ENCODE data around the gene AADACL4.

AADACL4 gene

DNA sequence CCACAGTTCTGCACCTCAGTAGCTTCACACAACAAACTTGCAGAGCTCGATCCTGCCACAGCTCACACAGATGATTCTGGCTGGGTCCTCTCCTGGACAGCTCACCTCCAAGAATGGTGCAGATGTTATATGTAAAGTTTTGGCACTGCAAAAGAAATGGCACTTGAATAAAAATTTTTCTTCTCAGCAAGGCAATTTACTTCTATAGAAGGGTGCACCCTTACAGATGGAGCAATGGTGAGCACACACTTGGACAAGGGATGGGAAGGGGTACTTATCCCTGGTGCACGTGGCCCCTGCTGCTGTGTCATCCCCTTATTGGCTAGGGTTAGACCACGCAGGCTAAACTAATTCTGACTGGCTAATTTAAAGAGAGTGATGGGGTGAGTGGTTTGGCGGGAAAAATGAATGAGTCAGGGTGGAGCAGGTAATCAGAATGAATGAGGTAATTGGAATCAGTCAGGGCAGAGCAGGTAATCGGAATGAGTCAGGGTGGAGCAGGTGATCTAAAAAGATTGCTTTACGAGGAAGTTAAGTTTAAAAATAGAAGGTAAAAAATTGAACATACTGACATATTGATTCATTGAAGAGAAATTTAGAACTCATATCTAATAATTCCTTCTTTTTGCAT, 60.1 kb downstream of the AADACL4 start:
- Histone ChIP-seq H3K79me2 (ENCODE audit: control insufficient read depth, insufficient read depth, low read length) (no peaks in the 10 kb centered on the region), H3K4me1 (ENCODE audit: control insufficient read depth, low read depth, low read length) (no peaks in the 10 kb centered on the region), H4K8ac (ENCODE audit: low read depth, low read length) (no peak overlapping the region), H4K5ac (ENCODE audit: low read length) (no peak overlapping the region), H3K4ac (ENCODE audit: low read depth, low read length) (no peak overlapping the region), H3K9ac (ENCODE audit: low read length) (no peak overlapping the region), H3K27me3 (ENCODE audit: insufficient read depth, low read length, poor library complexity) (no peaks in the 10 kb centered on the region), H3K79me1 (ENCODE audit: low read length) (no peaks in the 10 kb centered on the region), H3K56ac (ENCODE audit: low read length) (no peak overlapping the region), H3K4me2 (ENCODE audit: low read length) (no peak overlapping the region), H2AK5ac (ENCODE audit: low read length) (no peak overlapping the region), H2BK5ac (ENCODE audit: low read length) (no peak overlapping the region), H2BK15ac (replicated peaks; ENCODE audit: low read depth) (no peak overlapping the region), H3K18ac (ENCODE audit: low read length) (no peak overlapping the region), H3K36me3 (ENCODE audit: control insufficient read depth, insufficient read depth, low read length) (no peaks in the 10 kb centered on the region), H3K23ac (ENCODE audit: low read length) (no peak overlapping the region), H3K27ac (ENCODE audit: low read depth, low read length) (no peak overlapping the region), H3K4me3 (ENCODE audit: low read length) (no peak overlapping the region), H2BK120ac (ENCODE audit: low read depth, low read length) (no peak overlapping the region)
- no CpG with 5 or more reads among the region's 6 CpGs for WGBS (ENCODE audit: extremely low coverage, insufficient coverage, low lambda C conversion rate)
- no peak for DNase-seq

DNA sequence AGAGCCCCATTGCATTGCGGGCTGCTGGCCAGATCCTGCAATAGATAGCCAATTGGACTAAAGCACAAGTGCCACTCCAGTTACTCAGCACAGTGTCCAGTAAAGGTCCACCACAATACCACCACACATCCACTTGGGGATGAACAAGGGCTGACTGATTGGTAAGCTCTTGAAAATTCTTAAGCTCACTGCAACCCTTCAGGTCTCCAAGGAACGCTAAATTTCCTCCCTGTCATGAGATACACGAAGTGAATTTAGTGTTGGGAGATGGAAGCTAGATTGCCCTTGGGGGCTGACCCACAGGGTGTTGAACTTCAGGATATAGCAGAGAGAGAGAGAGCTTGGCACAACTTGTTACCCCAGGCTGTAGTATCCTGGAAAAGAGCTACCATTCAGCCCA, 62.2 kb downstream of the AADACL4 start:
- Histone ChIP-seq H2BK120ac (ENCODE audit: low read depth, low read length) (no peak overlapping the region), H2BK15ac (replicated peaks; ENCODE audit: low read depth) (no peak overlapping the region), H3K56ac (ENCODE audit: low read length) (no peak overlapping the region), H3K4me1 (ENCODE audit: control insufficient read depth, low read depth, low read length) (no peaks in the 10 kb centered on the region), H3K4ac (ENCODE audit: low read depth, low read length) (no peak overlapping the region), H2AK5ac (ENCODE audit: low read length) (no peak overlapping the region), H4K8ac (ENCODE audit: low read depth, low read length) (no peak overlapping the region), H3K4me2 (ENCODE audit: low read length) (no peak overlapping the region), H3K79me2 (ENCODE audit: control insufficient read depth, insufficient read depth, low read length) (no peaks in the 10 kb centered on the region), H3K9ac (ENCODE audit: low read length) (no peak overlapping the region), H3K18ac (ENCODE audit: low read length) (no peak overlapping the region), H3K27me3 (ENCODE audit: insufficient read depth, low read length, poor library complexity) (no peaks in the 10 kb centered on the region), H4K5ac (ENCODE audit: low read length) (no peak overlapping the region), H3K23ac (ENCODE audit: low read length) (no peak overlapping the region), H2BK5ac (ENCODE audit: low read length) (no peak overlapping the region), H3K36me3 (ENCODE audit: control insufficient read depth, insufficient read depth, low read length) (no peaks in the 10 kb centered on the region), H3K4me3 (ENCODE audit: low read length) (no peak overlapping the region), H3K27ac (ENCODE audit: low read depth, low read length) (no peak overlapping the region), H3K79me1 (ENCODE audit: low read length) (no peaks in the 10 kb centered on the region)
- WGBS (ENCODE audit: extremely low coverage, insufficient coverage, low lambda C conversion rate): no CpG with 5 or more reads among the region's 3 CpGs
- DNase-seq: no peak

DNA sequence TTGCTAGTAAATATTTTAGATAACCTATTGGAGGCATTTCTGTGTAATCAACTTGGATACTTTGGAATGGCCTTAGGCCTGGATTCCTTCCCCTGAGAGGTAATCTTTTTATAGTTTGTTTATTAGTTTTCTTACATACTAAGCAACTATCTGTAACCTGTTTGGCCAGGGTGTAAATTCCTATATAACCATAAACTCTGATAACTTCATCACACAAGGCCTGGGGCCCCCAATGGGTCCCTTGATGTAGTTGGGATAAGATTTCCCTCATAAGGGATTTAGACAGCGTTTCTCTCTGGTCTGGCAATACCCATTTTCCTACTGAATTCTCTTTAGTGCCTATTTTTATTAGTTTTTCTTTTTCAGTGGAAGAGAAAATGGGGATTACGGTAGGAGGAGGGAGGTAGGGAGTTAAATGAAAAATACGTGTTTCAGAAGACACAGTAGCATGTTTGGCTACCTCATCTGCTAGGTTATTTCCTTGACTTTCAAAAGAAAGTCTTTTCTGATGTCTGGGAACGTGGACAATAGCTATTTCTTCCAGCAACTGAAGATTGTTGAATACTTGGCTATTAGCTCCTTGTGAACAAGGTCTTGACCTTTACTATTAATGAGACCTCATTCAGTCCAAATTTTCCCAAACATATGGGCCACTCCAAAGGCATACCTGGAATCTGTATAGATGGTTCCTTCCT, 64.7 kb downstream of the AADACL4 start:
- no peak overlapping the region for H3K23ac ChIP-seq (ENCODE audit: low read length)
- no peaks in the 10 kb centered on the region for H3K36me3 ChIP-seq (ENCODE audit: control insufficient read depth, insufficient read depth, low read length)
- H2BK5ac ChIP-seq (ENCODE audit: low read length): no peak overlapping the region
- no peaks in the 10 kb centered on the region for H3K79me2 ChIP-seq (ENCODE audit: control insufficient read depth, insufficient read depth, low read length)
- no peak overlapping the region for H3K4me3 ChIP-seq (ENCODE audit: low read length)
- no peak overlapping the region for H3K18ac ChIP-seq (ENCODE audit: low read length)
- H2AK5ac ChIP-seq (ENCODE audit: low read length): no peak overlapping the region
- no peak overlapping the region for H2BK15ac ChIP-seq (replicated peaks; ENCODE audit: low read depth)
- H3K9ac ChIP-seq (ENCODE audit: low read length): no peak overlapping the region
- no peaks in the 10 kb centered on the region for H3K79me1 ChIP-seq (ENCODE audit: low read length)
- no peak overlapping the region for H4K5ac ChIP-seq (ENCODE audit: low read length)
- no peaks in the 10 kb centered on the region for H3K27me3 ChIP-seq (ENCODE audit: insufficient read depth, low read length, poor library complexity)
- no peak for DNase-seq
- H3K27ac ChIP-seq (ENCODE audit: low read depth, low read length): no peak overlapping the region
- H2BK120ac ChIP-seq (ENCODE audit: low read depth, low read length): no peak overlapping the region
- no CpG with 5 or more reads among the region's 4 CpGs for WGBS (ENCODE audit: extremely low coverage, insufficient coverage, low lambda C conversion rate)
- H3K4me1 ChIP-seq (ENCODE audit: control insufficient read depth, low read depth, low read length): peaks cover 1% of the 10 kb centered on the region
- H3K56ac ChIP-seq (ENCODE audit: low read length): no peak overlapping the region
- no peak overlapping the region for H3K4me2 ChIP-seq (ENCODE audit: low read length)
- H4K8ac ChIP-seq (ENCODE audit: low read depth, low read length): no peak overlapping the region
- H3K4ac ChIP-seq (ENCODE audit: low read depth, low read length): no peak overlapping the region

DNA sequence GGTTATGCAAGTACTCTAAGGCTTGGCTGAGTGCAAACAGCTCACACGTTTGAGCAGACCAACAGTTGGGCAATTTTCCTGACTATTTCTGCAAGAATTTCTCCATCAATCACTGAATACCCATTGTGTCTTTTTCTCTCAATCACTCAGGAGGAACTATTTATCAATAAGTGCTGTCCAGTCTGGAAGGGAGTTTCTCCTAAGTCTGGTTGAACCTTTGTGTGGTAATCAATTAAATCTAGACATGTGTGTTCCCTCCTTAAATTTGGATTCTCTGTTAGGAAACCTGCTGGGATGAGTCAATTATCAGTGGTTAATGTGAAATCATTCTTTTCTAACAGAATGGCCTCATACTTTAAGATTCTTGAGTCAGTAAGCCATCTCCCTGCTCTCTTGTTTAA, 65.2 kb downstream of the AADACL4 start:
- H4K5ac ChIP-seq (ENCODE audit: low read length): no peak overlapping the region
- no peak overlapping the region for H3K23ac ChIP-seq (ENCODE audit: low read length)

DNA sequence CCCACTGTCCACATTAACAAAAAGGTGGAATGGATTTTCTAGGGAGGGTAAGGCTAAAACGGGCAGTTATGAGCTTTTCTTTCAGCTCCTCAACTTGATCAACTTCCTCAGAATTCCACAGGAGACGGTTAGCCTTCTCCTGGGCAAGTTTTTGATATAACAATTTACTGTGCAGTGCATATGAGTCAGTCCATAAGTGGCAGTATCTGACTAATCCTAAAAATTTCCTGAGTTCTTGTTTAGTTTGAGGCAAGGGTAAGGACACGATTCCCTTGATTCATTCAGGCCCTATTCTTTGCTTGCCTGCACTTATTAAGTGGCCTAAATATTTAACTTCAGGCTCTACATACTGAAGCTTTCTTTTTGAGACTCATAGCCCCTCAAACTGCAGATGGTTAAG, 65.8 kb downstream of the AADACL4 start:
- DNase-seq: no peak
- Histone ChIP-seq H2BK5ac (ENCODE audit: low read length) (no peak overlapping the region), H3K27me3 (ENCODE audit: insufficient read depth, low read length, poor library complexity) (no peaks in the 10 kb centered on the region), H2BK15ac (replicated peaks; ENCODE audit: low read depth) (no peak overlapping the region), H3K4me1 (ENCODE audit: control insufficient read depth, low read depth, low read length) (peaks cover 3% of the 10 kb centered on the region), H3K27ac (ENCODE audit: low read depth, low read length) (no peak overlapping the region), H4K8ac (ENCODE audit: low read depth, low read length) (no peak overlapping the region), H2BK120ac (ENCODE audit: low read depth, low read length) (peak overlapping the region; percentile 54), H3K56ac (ENCODE audit: low read length) (no peak overlapping the region), H3K79me1 (ENCODE audit: low read length) (no peaks in the 10 kb centered on the region), H3K4ac (ENCODE audit: low read depth, low read length) (peak overlapping the region; percentile 24), H3K36me3 (ENCODE audit: control insufficient read depth, insufficient read depth, low read length) (no peaks in the 10 kb centered on the region), H3K4me3 (ENCODE audit: low read length) (no peak overlapping the region), H3K18ac (ENCODE audit: low read length) (peak overlapping the region; percentile 94), H3K4me2 (ENCODE audit: low read length) (no peak overlapping the region), H3K23ac (ENCODE audit: low read length) (no peak overlapping the region), H3K79me2 (ENCODE audit: control insufficient read depth, insufficient read depth, low read length) (no peaks in the 10 kb centered on the region), H2AK5ac (ENCODE audit: low read length) (no peak overlapping the region), H4K5ac (ENCODE audit: low read length) (no peak overlapping the region), H3K9ac (ENCODE audit: low read length) (no peak overlapping the region)
- WGBS (ENCODE audit: extremely low coverage, insufficient coverage, low lambda C conversion rate): no CpG with 5 or more reads among the region's 3 CpGs

More for the DNA sequence above, 65.2 kb downstream of the AADACL4 start:
- Histone ChIP-seq H4K8ac (ENCODE audit: low read depth, low read length) (no peak overlapping the region), H3K4me1 (ENCODE audit: control insufficient read depth, low read depth, low read length) (peaks cover 1% of the 10 kb centered on the region), H3K9ac (ENCODE audit: low read length) (no peak overlapping the region), H3K4me2 (ENCODE audit: low read length) (no peak overlapping the region), H2BK120ac (ENCODE audit: low read depth, low read length) (no peak overlapping the region), H2BK15ac (replicated peaks; ENCODE audit: low read depth) (peak overlapping the region; percentile 12), H3K27ac (ENCODE audit: low read depth, low read length) (no peak overlapping the region), H3K56ac (ENCODE audit: low read length) (no peak overlapping the region), H2AK5ac (ENCODE audit: low read length) (no peak overlapping the region), H3K4ac (ENCODE audit: low read depth, low read length) (no peak overlapping the region), H3K79me1 (ENCODE audit: low read length) (no peaks in the 10 kb centered on the region), H2BK5ac (ENCODE audit: low read length) (no peak overlapping the region), H3K18ac (ENCODE audit: low read length) (no peak overlapping the region), H3K79me2 (ENCODE audit: control insufficient read depth, insufficient read depth, low read length) (no peaks in the 10 kb centered on the region), H3K36me3 (ENCODE audit: control insufficient read depth, insufficient read depth, low read length) (no peaks in the 10 kb centered on the region), H3K27me3 (ENCODE audit: insufficient read depth, low read length, poor library complexity) (no peaks in the 10 kb centered on the region), H3K4me3 (ENCODE audit: low read length) (no peak overlapping the region)
- no peak for DNase-seq
- no CpG with 5 or more reads among the region's 1 CpG for WGBS (ENCODE audit: extremely low coverage, insufficient coverage, low lambda C conversion rate)
